Fibroblast of lung (primary cell): Measurements from ENCODE around the gene WNK2. TPM values are rescaled to one million over a fixed set of nuclear protein-coding genes. Genes with fewer than 3 reads are reported as not detected.

Source experiments
- DNase-seq, 2 donors: peaks; one replicate each; pipeline versions ENCODE4 v3.0.0 to v3.0.0-alpha.2; 2010; ENCODE audit warnings: low read depth in 2 of 2
- H2AFZ ChIP-seq: 2 replicates; pipeline ENCODE4 v1.5.1; 2012; ENCODE audit warnings: low read length, control low read depth, inconsistent platforms
- H3K27ac ChIP-seq: 2 replicates; pipeline ENCODE4 v1.5.1; 2011; ENCODE audit warnings: low read length, control low read depth; ENCODE audit not compliant: insufficient read depth
- H3K27me3 ChIP-seq: 2 replicates; pipeline ENCODE4 v1.5.1; 2011; ENCODE audit warnings: mild to moderate bottlenecking, low read length; ENCODE audit not compliant: control insufficient read depth, insufficient read depth
- H3K36me3 ChIP-seq: 2 replicates; pipeline ENCODE4 v1.5.1; 2011; ENCODE audit warnings: low read length; ENCODE audit not compliant: control insufficient read depth, insufficient read depth
- H3K4me1 ChIP-seq: 2 replicates; pipeline ENCODE4 v1.5.1; 2011; ENCODE audit warnings: low read length; ENCODE audit not compliant: control insufficient read depth, insufficient read depth; ENCODE audit errors: extremely low read depth
- H3K4me2 ChIP-seq: 2 replicates; pipeline ENCODE4 v1.5.1; 2011; ENCODE audit warnings: low read length, control low read depth; ENCODE audit not compliant: insufficient read depth; ENCODE audit errors: extremely low read depth
- H3K4me3 ChIP-seq, 4 experiments: fragments of 200-600 bp in 1 of 4; sonication (generic) in 1 of 4; replicated peaks in 1 of 4; 2 replicates each; pipeline ENCODE4 v1.5.1; 2011 to 2016; ENCODE audit warnings: low read length in 4 of 4, low read depth in 3 of 4, mild to moderate bottlenecking in 3 of 4, control low read depth in 2 of 4, inconsistent platforms in 1 of 4, mixed read lengths in 1 of 4; ENCODE audit not compliant: insufficient read depth in 1 of 4; ENCODE audit errors: control extremely low read depth in 1 of 4
- H3K79me2 ChIP-seq: 2 replicates; pipeline ENCODE4 v1.5.1; 2012; ENCODE audit warnings: mild to moderate bottlenecking, low read length, inconsistent platforms; ENCODE audit not compliant: control insufficient read depth, insufficient read depth
- H3K9ac ChIP-seq: 2 replicates; pipeline ENCODE4 v1.5.1; 2011; ENCODE audit warnings: mild to moderate bottlenecking, low read length, control low read depth; ENCODE audit not compliant: insufficient read depth
- H3K9me3 ChIP-seq: 2 replicates; pipeline ENCODE4 v1.5.1; 2012; ENCODE audit warnings: low read depth, low read length; ENCODE audit not compliant: control insufficient read depth, insufficient read depth
- H4K20me1 ChIP-seq: 2 replicates; pipeline ENCODE4 v1.5.1; 2011; ENCODE audit warnings: low read length; ENCODE audit not compliant: control insufficient read depth, insufficient read depth; ENCODE audit errors: extremely low read depth
- EZH2 ChIP-seq: IDR thresholded peaks from 2 replicates; pipeline ENCODE4 v1.5.1; 2012; ENCODE audit warnings: low read length, control low read depth, mild to moderate bottlenecking; ENCODE audit errors: missing control alignments
- polyA plus RNA-seq, 2 donors: library from polyadenylated mRNA; depleted of rRNA in 1 of 2; stranded (reverse) in 1 of 2; unstranded in 1 of 2; fragments of >200 nt; gene quantifications; 2 replicates each; pipeline ENCODE4 v1.2.1, GENCODE V29; 2011 to 2012; ENCODE audit warnings: missing spikeins in 1 of 2
- total RNA-seq: library from RNA; depleted of rRNA; stranded (reverse); fragments of >200 nt; gene quantifications from 2 replicates; pipeline ENCODE4 v1.2.1, GENCODE V29; 2014
- TF ChIP-seq, protein P1 (sequence below), 2 donors: IDR thresholded peaks in 1 of 2; conservative IDR thresholded peaks in 1 of 2; 1 replicate in 1 of 2; 2 replicates in 1 of 2; pipeline ENCODE4 v1.5.1; 2011 to 2012; ENCODE audit warnings: low read length in 2 of 2, control low read depth in 1 of 2, inconsistent platforms in 1 of 2, low read depth in 1 of 2, mild to moderate bottlenecking in 1 of 2

WNK2 gene
- total and polyA plus RNA-seq, 2 donors (not counting 1 experiment from before 2014, with no cell fraction given): not detected

DNA sequence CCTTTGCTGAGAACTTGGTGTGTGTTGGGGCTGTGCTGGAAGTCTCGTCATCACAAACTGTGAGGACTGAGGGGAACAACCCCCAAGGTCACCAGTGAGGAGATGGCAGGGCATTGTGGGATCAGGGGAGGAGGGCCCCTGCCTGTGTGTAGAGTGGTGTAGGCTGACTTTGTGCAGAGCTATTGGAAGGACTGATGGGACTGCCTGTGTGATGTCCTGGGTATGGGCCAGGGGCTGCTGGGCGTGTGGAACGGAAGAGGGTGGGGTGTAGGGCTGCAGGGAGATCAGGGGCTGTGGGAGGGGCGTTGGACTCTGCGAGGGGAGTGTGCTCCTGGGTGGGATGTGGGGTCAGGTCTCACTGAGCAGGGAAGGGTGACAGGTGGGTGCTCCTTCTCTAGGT lies 3.6 kb downstream of the WNK2 start:
- H3K9ac ChIP-seq: no peak overlapping the region
- no peak overlapping the region for H2AFZ ChIP-seq
- H4K20me1 ChIP-seq: no peaks in the 10 kb centered on the region
- H3K79me2 ChIP-seq: no peaks in the 10 kb centered on the region
- no peak overlapping the region for H3K4me3 ChIP-seq
- H3K4me2 ChIP-seq: no peak overlapping the region
- TF ChIP-seq, protein P1, sequence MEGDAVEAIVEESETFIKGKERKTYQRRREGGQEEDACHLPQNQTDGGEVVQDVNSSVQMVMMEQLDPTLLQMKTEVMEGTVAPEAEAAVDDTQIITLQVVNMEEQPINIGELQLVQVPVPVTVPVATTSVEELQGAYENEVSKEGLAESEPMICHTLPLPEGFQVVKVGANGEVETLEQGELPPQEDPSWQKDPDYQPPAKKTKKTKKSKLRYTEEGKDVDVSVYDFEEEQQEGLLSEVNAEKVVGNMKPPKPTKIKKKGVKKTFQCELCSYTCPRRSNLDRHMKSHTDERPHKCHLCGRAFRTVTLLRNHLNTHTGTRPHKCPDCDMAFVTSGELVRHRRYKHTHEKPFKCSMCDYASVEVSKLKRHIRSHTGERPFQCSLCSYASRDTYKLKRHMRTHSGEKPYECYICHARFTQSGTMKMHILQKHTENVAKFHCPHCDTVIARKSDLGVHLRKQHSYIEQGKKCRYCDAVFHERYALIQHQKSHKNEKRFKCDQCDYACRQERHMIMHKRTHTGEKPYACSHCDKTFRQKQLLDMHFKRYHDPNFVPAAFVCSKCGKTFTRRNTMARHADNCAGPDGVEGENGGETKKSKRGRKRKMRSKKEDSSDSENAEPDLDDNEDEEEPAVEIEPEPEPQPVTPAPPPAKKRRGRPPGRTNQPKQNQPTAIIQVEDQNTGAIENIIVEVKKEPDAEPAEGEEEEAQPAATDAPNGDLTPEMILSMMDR (conservative IDR thresholded peaks at IDR 0.05 in 1 of 2, IDR thresholded peaks at IDR 0.05 in 1 of 2; ENCODE audit: low read depth in 1 of 2, low read length in 2 of 2): no peak
- TF ChIP-seq EZH2: no peak
- DNase-seq: no peak
- H3K27me3 ChIP-seq: peaks cover 12% of the 10 kb centered on the region
- no peaks in the 10 kb centered on the region for H3K4me1 ChIP-seq
- no peaks in the 10 kb centered on the region for H3K9me3 ChIP-seq
- H3K27ac ChIP-seq: no peak overlapping the region
- no peaks in the 10 kb centered on the region for H3K36me3 ChIP-seq

- H3K4me3 ChIP-seq: no peak overlapping the region
- H3K4me1 ChIP-seq: no peaks in the 10 kb centered on the region
- no peak overlapping the region for H3K27ac ChIP-seq
- H4K20me1 ChIP-seq: no peaks in the 10 kb centered on the region
- H3K27me3 ChIP-seq: peaks cover 6% of the 10 kb centered on the region
- no peak overlapping the region for H3K4me2 ChIP-seq
- H3K36me3 ChIP-seq: no peaks in the 10 kb centered on the region
- H3K9me3 ChIP-seq: no peaks in the 10 kb centered on the region
- H3K9ac ChIP-seq: no peak overlapping the region
- no peak for DNase-seq
- no peaks in the 10 kb centered on the region for H3K79me2 ChIP-seq
- TF ChIP-seq, protein P1 (conservative IDR thresholded peaks at IDR 0.05 in 1 of 2, IDR thresholded peaks at IDR 0.05 in 1 of 2; ENCODE audit: low read depth in 1 of 2, low read length in 2 of 2): no peak
- no peak overlapping the region for H2AFZ ChIP-seq
Observed at GRCh38 chr9:93188426-93189368, 4.8 kb downstream of the WNK2 start.

GRCh38 chr9:93189369-93190132 lies 5.6 kb downstream of the WNK2 start:
- Histone ChIP-seq H3K4me1 (no peaks in the 10 kb centered on the region), H3K4me3 (no peak overlapping the region), H3K4me2 (no peak overlapping the region), H4K20me1 (no peaks in the 10 kb centered on the region), H3K79me2 (no peaks in the 10 kb centered on the region), H2AFZ (no peak overlapping the region), H3K9me3 (no peaks in the 10 kb centered on the region), H3K36me3 (no peaks in the 10 kb centered on the region), H3K27me3 (peaks cover under 1% of the 10 kb centered on the region), H3K27ac (no peak overlapping the region), H3K9ac (no peak overlapping the region)
- no peak for DNase-seq
- TF ChIP-seq, protein P1 (conservative IDR thresholded peaks at IDR 0.05 in 1 of 2, IDR thresholded peaks at IDR 0.05 in 1 of 2; ENCODE audit: low read depth in 1 of 2, low read length in 2 of 2): no peak
- TF ChIP-seq EZH2: no peak
